HepG2 (cell line): Measurements from ENCODE around the gene NEK8. TPM values are rescaled to one million over a fixed set of nuclear protein-coding genes. Genes with fewer than 3 reads are reported as not detected.

ENCODE experiments used
- ATRX ChIP-seq: sonication (generic); formaldehyde crosslinking; IDR thresholded peaks from 2 replicates; pipeline ENCODE4 v1.4.0; 2020; ENCODE audit warnings: missing genetic modification reagents, borderline replicate concordance
- DR1 ChIP-seq: sonication (generic); formaldehyde crosslinking; IDR thresholded peaks from 2 replicates; pipeline ENCODE4 v1.8.0; 2021; ENCODE audit warnings: mild to moderate bottlenecking, missing genetic modification reagents, inconsistent platforms
- FOXC1 ChIP-seq: sonication (generic); formaldehyde crosslinking; IDR thresholded peaks from 2 replicates; pipeline ENCODE4 v1.8.0; 2022; ENCODE audit warnings: mild to moderate bottlenecking, missing genetic modification reagents, borderline replicate concordance
- HDAC1 ChIP-seq: sonication (generic); formaldehyde crosslinking; IDR thresholded peaks from 2 replicates; pipeline ENCODE4 v1.5.1; 2020; ENCODE audit warnings: mild to moderate bottlenecking, missing genetic modification reagents
- HNRNPL ChIP-seq: fragments of 200-400 bp; formaldehyde crosslinking; IDR thresholded peaks from 2 replicates; pipeline ENCODE4 v1.6.1; 2017; ENCODE audit warnings: mild to moderate bottlenecking, low read depth, low read length
- KLF16 ChIP-seq, 2 experiments: sonication (generic) in 1 of 2; formaldehyde crosslinking in 1 of 2; IDR thresholded peaks; 2 replicates each; pipeline versions ENCODE4 v1.6.1 to v1.8.0; 2016 to 2023; ENCODE audit warnings: missing genetic modification reagents in 2 of 2, missing compliant biosample characterization in 1 of 2
- NRL ChIP-seq: sonication (generic); formaldehyde crosslinking; IDR thresholded peaks from 2 replicates; pipeline ENCODE4 v1.5.0; 2020; ENCODE audit warnings: missing genetic modification reagents, mild to moderate bottlenecking, moderate library complexity, borderline replicate concordance
- RBFOX2 ChIP-seq: fragments of 200-400 bp; formaldehyde crosslinking; IDR thresholded peaks from 2 replicates; pipeline ENCODE4 v1.6.1; 2017; ENCODE audit warnings: low read depth, mild to moderate bottlenecking, low read length
- SP4 ChIP-seq: sonication (generic); formaldehyde crosslinking; IDR thresholded peaks from 2 replicates; pipeline ENCODE4 v1.8.1; 2023; ENCODE audit warnings: mild to moderate bottlenecking, missing genetic modification reagents
- TEAD2 ChIP-seq: sonication (generic); formaldehyde crosslinking; IDR thresholded peaks from 2 replicates; pipeline ENCODE4 v1.9.0; 2021; ENCODE audit warnings: missing genetic modification reagents
- ZNF10 ChIP-seq: sonication (generic); formaldehyde crosslinking; IDR thresholded peaks from 2 replicates; pipeline ENCODE4 v1.4.0; 2020; ENCODE audit warnings: mild to moderate bottlenecking, low read depth, missing genetic modification reagents, borderline replicate concordance
- ZNF264 ChIP-seq: sonication (generic); formaldehyde crosslinking; IDR thresholded peaks from 2 replicates; pipeline ENCODE4 v1.4.0; 2020; ENCODE audit warnings: missing genetic modification reagents
- ZNF431 ChIP-seq: sonication (generic); formaldehyde crosslinking; IDR thresholded peaks from 2 replicates; pipeline ENCODE4 v1.9.0; 2022; ENCODE audit warnings: missing genetic modification reagents, low read depth, mild to moderate bottlenecking, borderline replicate concordance
- ZNF639 ChIP-seq: conservative IDR thresholded peaks from 2 replicates; pipeline ENCODE4 v1.6.1; 2018; ENCODE audit warnings: missing genetic modification reagents
- ZNF879 ChIP-seq: sonication (generic); formaldehyde crosslinking; IDR thresholded peaks from 2 replicates; pipeline ENCODE4 v1.8.1; 2023; ENCODE audit warnings: missing genetic modification reagents
- polyA plus RNA-seq, 8 experiments: library from polyadenylated mRNA; depleted of rRNA in 3 of 8; stranded (reverse) in 7 of 8; unstranded in 1 of 8; fragments of >200 nt; fragmentation: Illumina TruSeq in 4 of 8; extraction: Trizol in 4 of 8; gene quantifications; 2 replicates each; pipeline versions ENCODE4 v1.2.1 to v1.2.3, GENCODE V29; 2011 to 2016; ENCODE audit warnings: low read depth in 4 of 8, missing spikeins in 1 of 8, mixed read lengths in 1 of 8; ENCODE audit not compliant: insufficient read depth in 1 of 8
- total RNA-seq, 5 experiments: library from RNA; depleted of rRNA; stranded (reverse); fragments of >200 nt; fragmentation: Illumina TruSeq; extraction: Trizol; gene quantifications; 2 replicates each; pipeline ENCODE4 v1.2.3, GENCODE V29; 2016; ENCODE audit warnings: low read depth in 1 of 5
- TF ChIP-seq, protein P1 (sequence below): IDR thresholded peaks from 2 replicates; pipeline ENCODE4 v1.6.1; 2018; ENCODE audit warnings: missing genetic modification reagents
- TF ChIP-seq, protein P2 (sequence below), 2 experiments: IDR thresholded peaks; 2 replicates each; pipeline ENCODE4 v1.6.1; 2011 to 2012; ENCODE audit warnings: low read length in 2 of 2, borderline replicate concordance in 1 of 2, low read depth in 1 of 2, mild to moderate bottlenecking in 1 of 2, moderate library complexity in 1 of 2

Gene NEK8
- total and polyA plus RNA-seq, 2 of the 13 experiments (the other 11 are each of a cell fraction or from before 2014, with no cell fraction given) = 5.8 to 13.5 TPM

DNA sequence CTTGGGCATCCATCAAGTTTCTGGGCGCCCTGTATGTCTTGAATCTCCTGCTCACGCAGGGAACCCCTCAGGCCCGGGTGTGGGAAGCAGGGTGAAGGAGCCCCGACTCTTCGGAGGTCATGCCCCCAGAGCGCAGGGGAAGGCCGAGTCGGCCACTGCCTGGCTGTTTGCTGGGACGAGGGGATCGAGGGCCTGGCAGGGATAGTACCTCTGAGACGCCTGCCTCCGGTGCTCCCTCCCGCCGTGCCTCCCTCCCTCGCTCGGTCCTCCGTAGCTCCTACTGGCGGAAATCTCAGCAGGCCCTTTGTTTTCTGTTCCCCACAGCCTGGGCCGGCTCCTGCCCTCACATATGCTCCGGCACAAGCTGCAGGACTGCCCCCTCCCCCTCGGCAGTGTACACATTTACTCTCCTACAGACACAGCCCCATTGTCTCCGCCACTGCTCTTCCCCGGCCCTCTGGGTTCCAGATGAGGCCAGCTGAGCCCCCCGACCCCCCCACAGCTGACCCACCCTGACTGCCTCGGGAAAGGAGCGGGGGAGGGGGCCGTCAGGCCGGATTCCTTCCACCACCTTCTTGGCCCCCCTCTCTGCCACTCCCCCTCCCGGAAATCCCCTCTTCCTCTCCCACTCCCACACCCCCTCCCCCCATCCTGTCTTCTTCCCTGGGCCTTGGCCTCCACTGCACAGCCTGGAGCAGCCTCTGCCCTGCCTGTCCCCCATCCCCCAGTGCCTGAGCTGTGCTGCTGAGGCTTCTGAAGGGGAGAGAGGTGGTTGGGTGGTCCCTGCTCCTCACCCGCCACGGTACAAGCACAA is 16.6 kb downstream of the NEK8 start (continued):
- 0 out of 2 replicates have a peak, but pooled peaks have one; percentile 59 for TF ChIP-seq ZNF639 (CRISPR knock-in tag)
- TF ChIP-seq, protein P1, sequence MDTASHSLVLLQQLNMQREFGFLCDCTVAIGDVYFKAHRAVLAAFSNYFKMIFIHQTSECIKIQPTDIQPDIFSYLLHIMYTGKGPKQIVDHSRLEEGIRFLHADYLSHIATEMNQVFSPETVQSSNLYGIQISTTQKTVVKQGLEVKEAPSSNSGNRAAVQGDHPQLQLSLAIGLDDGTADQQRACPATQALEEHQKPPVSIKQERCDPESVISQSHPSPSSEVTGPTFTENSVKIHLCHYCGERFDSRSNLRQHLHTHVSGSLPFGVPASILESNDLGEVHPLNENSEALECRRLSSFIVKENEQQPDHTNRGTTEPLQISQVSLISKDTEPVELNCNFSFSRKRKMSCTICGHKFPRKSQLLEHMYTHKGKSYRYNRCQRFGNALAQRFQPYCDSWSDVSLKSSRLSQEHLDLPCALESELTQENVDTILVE (CRISPR knock-in tag) = peak; percentile 27; the same call in 1 of the 2 replicates
- TF ChIP-seq ZNF264 (CRISPR knock-in tag) = no peak
- no peak for TF ChIP-seq TEAD2 (CRISPR knock-in tag)
- TF ChIP-seq, protein P2, sequence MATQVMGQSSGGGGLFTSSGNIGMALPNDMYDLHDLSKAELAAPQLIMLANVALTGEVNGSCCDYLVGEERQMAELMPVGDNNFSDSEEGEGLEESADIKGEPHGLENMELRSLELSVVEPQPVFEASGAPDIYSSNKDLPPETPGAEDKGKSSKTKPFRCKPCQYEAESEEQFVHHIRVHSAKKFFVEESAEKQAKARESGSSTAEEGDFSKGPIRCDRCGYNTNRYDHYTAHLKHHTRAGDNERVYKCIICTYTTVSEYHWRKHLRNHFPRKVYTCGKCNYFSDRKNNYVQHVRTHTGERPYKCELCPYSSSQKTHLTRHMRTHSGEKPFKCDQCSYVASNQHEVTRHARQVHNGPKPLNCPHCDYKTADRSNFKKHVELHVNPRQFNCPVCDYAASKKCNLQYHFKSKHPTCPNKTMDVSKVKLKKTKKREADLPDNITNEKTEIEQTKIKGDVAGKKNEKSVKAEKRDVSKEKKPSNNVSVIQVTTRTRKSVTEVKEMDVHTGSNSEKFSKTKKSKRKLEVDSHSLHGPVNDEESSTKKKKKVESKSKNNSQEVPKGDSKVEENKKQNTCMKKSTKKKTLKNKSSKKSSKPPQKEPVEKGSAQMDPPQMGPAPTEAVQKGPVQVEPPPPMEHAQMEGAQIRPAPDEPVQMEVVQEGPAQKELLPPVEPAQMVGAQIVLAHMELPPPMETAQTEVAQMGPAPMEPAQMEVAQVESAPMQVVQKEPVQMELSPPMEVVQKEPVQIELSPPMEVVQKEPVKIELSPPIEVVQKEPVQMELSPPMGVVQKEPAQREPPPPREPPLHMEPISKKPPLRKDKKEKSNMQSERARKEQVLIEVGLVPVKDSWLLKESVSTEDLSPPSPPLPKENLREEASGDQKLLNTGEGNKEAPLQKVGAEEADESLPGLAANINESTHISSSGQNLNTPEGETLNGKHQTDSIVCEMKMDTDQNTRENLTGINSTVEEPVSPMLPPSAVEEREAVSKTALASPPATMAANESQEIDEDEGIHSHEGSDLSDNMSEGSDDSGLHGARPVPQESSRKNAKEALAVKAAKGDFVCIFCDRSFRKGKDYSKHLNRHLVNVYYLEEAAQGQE (IDR thresholded peaks at IDR 0.05; ENCODE audit: borderline replicate concordance in 1 of 2, low read depth in 1 of 2, low read length in 2 of 2) = 0 out of 4 replicates have a peak, but pooled peaks of 1 of the 2 experiments have one; percentile 11
- TF ChIP-seq NRL (CRISPR knock-in tag) = 0 out of 2 replicates have a peak, but pooled peaks have one; percentile 40
- peak; percentile 77 for TF ChIP-seq RBFOX2
- TF ChIP-seq FOXC1 (CRISPR knock-in tag) = peak; percentile 75; the same call in 1 of the 2 replicates
- TF ChIP-seq ZNF431 (CRISPR knock-in tag) = 0 out of 2 replicates have a peak, but pooled peaks have one; percentile 17
- no peak for TF ChIP-seq KLF16 (CRISPR knock-in tag; IDR thresholded peaks at IDR 0.05)
- TF ChIP-seq ZNF879 (CRISPR knock-in tag) = no peak
- no peak for TF ChIP-seq HDAC1 (CRISPR knock-in tag)
- TF ChIP-seq ATRX (CRISPR knock-in tag) = no peak
- no peak for TF ChIP-seq ZNF10 (CRISPR knock-in tag)
- peak; percentile 58; the same call in 1 of the 2 replicates for TF ChIP-seq DR1 (CRISPR knock-in tag)
- no peak for TF ChIP-seq SP4 (CRISPR knock-in tag)
- TF ChIP-seq HNRNPL = peak; percentile 72; the same call in 1 of the 2 replicates
